Measurements from ENCODE around the gene PIP5K1C.

Gene PIP5K1C

GRCh38 chr19:3707868-3708206 is 7.6 kb upstream of the PIP5K1C start:
- no peaks in the 10 kb centered on the region for H3K9me3 Mint-ChIP-seq
- ATAC-seq (no peak), DNase-seq (ENCODE audit: low spot score in 2 of 2) (no peak)
- H3K4me3 Mint-ChIP-seq = no peak overlapping the region
- H3K36me3 Mint-ChIP-seq = no peaks in the 10 kb centered on the region
- no peak overlapping the region for H3K27ac Mint-ChIP-seq
- H3K4me1 Mint-ChIP-seq = peaks cover under 1% of the 10 kb centered on the region

- DNase-seq (ENCODE audit: low spot score in 2 of 2) = no peak
- Mint-ChIP-seq H3K9me3 (no peaks in the 10 kb centered on the region), H3K4me3 (peak overlapping the region; percentile 94)
Measured at GRCh38 chr19:3701200-3701599, 932 bp upstream of the PIP5K1C start.

GRCh38 chr19:3699741-3700241 is 477 bp downstream of the PIP5K1C start:
- peak; percentile 35 for ATAC-seq
- Mint-ChIP-seq H3K4me1 (peaks cover 44% of the 10 kb centered on the region), H3K36me3 (peaks cover 32% of the 10 kb centered on the region), H3K9me3 (no peaks in the 10 kb centered on the region), H3K27ac (peak overlapping the region; percentile 87), H3K4me3 (peak overlapping the region; percentile 94)
- peak in 1 of 2 donors; percentile 32 for DNase-seq (ENCODE audit: low spot score in 2 of 2)

More at GRCh38 chr19:3701200-3701599, 932 bp upstream of the PIP5K1C start:
- no peak for ATAC-seq
- no peak overlapping the region for H3K27ac Mint-ChIP-seq
- peaks cover 38% of the 10 kb centered on the region for H3K4me1 Mint-ChIP-seq
- H3K36me3 Mint-ChIP-seq = peaks cover 20% of the 10 kb centered on the region

- ATAC-seq = no peak
- H3K4me3 Mint-ChIP-seq = peak overlapping the region; percentile 94
- no peak for DNase-seq (ENCODE audit: low spot score in 2 of 2)
- H3K4me1 Mint-ChIP-seq = peaks cover 49% of the 10 kb centered on the region
- peak overlapping the region; percentile 87 for H3K27ac Mint-ChIP-seq
- H3K9me3 Mint-ChIP-seq = no peaks in the 10 kb centered on the region
- peaks cover 38% of the 10 kb centered on the region for H3K36me3 Mint-ChIP-seq
Measured at GRCh38 chr19:3698974-3699740, 1.1 kb downstream of the PIP5K1C start.

GRCh38 chr19:3698386-3698950 is 1.8 kb downstream of the PIP5K1C start:
- peaks cover 38% of the 10 kb centered on the region for H3K36me3 Mint-ChIP-seq
- DNase-seq (ENCODE audit: low spot score in 2 of 2) = no peak
- peaks cover 49% of the 10 kb centered on the region for H3K4me1 Mint-ChIP-seq
- no peak for ATAC-seq
- H3K9me3 Mint-ChIP-seq = no peaks in the 10 kb centered on the region
- H3K4me3 Mint-ChIP-seq = peak overlapping the region; percentile 94
- peak overlapping the region; percentile 87 for H3K27ac Mint-ChIP-seq

- ATAC-seq = no peak
- Mint-ChIP-seq H3K9me3 (no peaks in the 10 kb centered on the region), H3K36me3 (peaks cover 41% of the 10 kb centered on the region), H3K4me1 (peaks cover 53% of the 10 kb centered on the region), H3K4me3 (peak overlapping the region; percentile 94), H3K27ac (peak overlapping the region; percentile 87)
- DNase-seq (ENCODE audit: low spot score in 2 of 2) = no peak
Measured at GRCh38 chr19:3697671-3698385, 2.4 kb downstream of the PIP5K1C start.

GRCh38 chr19:3697094-3697493 is 3.2 kb downstream of the PIP5K1C start:
- H3K27ac Mint-ChIP-seq = peak overlapping the region; percentile 52
- DNase-seq (ENCODE audit: low spot score in 2 of 2) (no peak), ATAC-seq (no peak)
- peaks cover 45% of the 10 kb centered on the region for H3K36me3 Mint-ChIP-seq
- H3K9me3 Mint-ChIP-seq = no peaks in the 10 kb centered on the region
- H3K4me1 Mint-ChIP-seq = peaks cover 60% of the 10 kb centered on the region
- peak overlapping the region; percentile 94 for H3K4me3 Mint-ChIP-seq

GRCh38 chr19:3696660-3696995 is 3.6 kb downstream of the PIP5K1C start:
- Mint-ChIP-seq H3K36me3 (peaks cover 47% of the 10 kb centered on the region), H3K4me3 (peak overlapping the region; percentile 94), H3K4me1 (peaks cover 65% of the 10 kb centered on the region), H3K27ac (peak overlapping the region; percentile 52), H3K9me3 (no peaks in the 10 kb centered on the region)
- ATAC-seq (no peak), DNase-seq (ENCODE audit: low spot score in 2 of 2) (no peak)

GRCh38 chr19:3695986-3696659 is 4.1 kb downstream of the PIP5K1C start:
- peaks cover 70% of the 10 kb centered on the region for H3K4me1 Mint-ChIP-seq
- DNase-seq (ENCODE audit: low spot score in 2 of 2) (no peak), ATAC-seq (no peak)
- H3K4me3 Mint-ChIP-seq = peak overlapping the region; percentile 94
- peak overlapping the region; percentile 52 for H3K27ac Mint-ChIP-seq
- peaks cover 52% of the 10 kb centered on the region for H3K36me3 Mint-ChIP-seq
- H3K9me3 Mint-ChIP-seq = no peaks in the 10 kb centered on the region

- Mint-ChIP-seq H3K36me3 (peaks cover 61% of the 10 kb centered on the region), H3K4me3 (no peak overlapping the region), H3K27ac (no peak overlapping the region), H3K4me1 (peaks cover 72% of the 10 kb centered on the region), H3K9me3 (no peaks in the 10 kb centered on the region)
- DNase-seq (ENCODE audit: low spot score in 2 of 2) = no peak
- no peak for ATAC-seq
Measured at GRCh38 chr19:3695124-3695733, 5.0 kb downstream of the PIP5K1C start.

- Mint-ChIP-seq H3K4me3 (no peak overlapping the region), H3K9me3 (no peaks in the 10 kb centered on the region), H3K4me1 (peaks cover 79% of the 10 kb centered on the region), H3K27ac (no peak overlapping the region), H3K36me3 (peaks cover 60% of the 10 kb centered on the region)
- no peak for DNase-seq (ENCODE audit: low spot score in 2 of 2)
- ATAC-seq = no peak
Measured at GRCh38 chr19:3694361-3695123, 5.7 kb downstream of the PIP5K1C start.

- no peak for ATAC-seq
- Mint-ChIP-seq H3K4me3 (peak overlapping the region; percentile 53), H3K9me3 (no peaks in the 10 kb centered on the region), H3K4me1 (peaks cover 75% of the 10 kb centered on the region), H3K36me3 (peaks cover 51% of the 10 kb centered on the region), H3K27ac (no peak overlapping the region)
- no peak for DNase-seq (ENCODE audit: low spot score in 2 of 2)
Measured at GRCh38 chr19:3693025-3693925, 7.0 kb downstream of the PIP5K1C start.

- Mint-ChIP-seq H3K4me1 (peaks cover 71% of the 10 kb centered on the region), H3K27ac (no peak overlapping the region), H3K9me3 (no peaks in the 10 kb centered on the region), H3K4me3 (peak overlapping the region; percentile 53), H3K36me3 (peaks cover 47% of the 10 kb centered on the region)
- DNase-seq (ENCODE audit: low spot score in 2 of 2) (peak; percentile 48 to 82), ATAC-seq (peak; percentile 25)
Measured at GRCh38 chr19:3692141-3693024, 7.9 kb downstream of the PIP5K1C start.

All from stimulated activated effector memory CD8-positive, alpha-beta T cell treated with anti-CD3 and anti-CD28 coated beads, Interleukin-12 subunit alpha, Interleukin-12 subunit beta, amount 100 ng/mL, for 72 hours (primary cell).